GM13977 (cell line): ENCODE measurements around the gene SRSF1.
A peak's percentile ranks its signal among the peaks of the same experiment; 100 is the strongest.

Source experiments
- DNase-seq: peaks from one replicate; pipeline ENCODE4 v3.0.0; 2012; ENCODE audit warnings: low spot score
- in situ Hi-C: fragments of 300-500 bp; cut with MboI; formaldehyde crosslinking; loops from one replicate; pipeline ENCODE4 v1.12.0; 2022; ENCODE audit warnings: low sequenced_read_pairs, low pct_unique_long_range_greater_than_20kb, mixed read lengths, inconsistent platforms; ENCODE audit not compliant: unreplicated experiment
- TF ChIP-seq, protein P1 (sequence below): IDR thresholded peaks from 2 replicates; pipeline ENCODE4 v1.5.1; 2012; ENCODE audit warnings: mild to moderate bottlenecking, control low read depth; ENCODE audit not compliant: insufficient read depth; ENCODE audit errors: extremely low read depth, missing control alignments

The SRSF1 gene, protein sequence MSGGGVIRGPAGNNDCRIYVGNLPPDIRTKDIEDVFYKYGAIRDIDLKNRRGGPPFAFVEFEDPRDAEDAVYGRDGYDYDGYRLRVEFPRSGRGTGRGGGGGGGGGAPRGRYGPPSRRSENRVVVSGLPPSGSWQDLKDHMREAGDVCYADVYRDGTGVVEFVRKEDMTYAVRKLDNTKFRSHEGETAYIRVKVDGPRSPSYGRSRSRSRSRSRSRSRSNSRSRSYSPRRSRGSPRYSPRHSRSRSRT

DNA sequence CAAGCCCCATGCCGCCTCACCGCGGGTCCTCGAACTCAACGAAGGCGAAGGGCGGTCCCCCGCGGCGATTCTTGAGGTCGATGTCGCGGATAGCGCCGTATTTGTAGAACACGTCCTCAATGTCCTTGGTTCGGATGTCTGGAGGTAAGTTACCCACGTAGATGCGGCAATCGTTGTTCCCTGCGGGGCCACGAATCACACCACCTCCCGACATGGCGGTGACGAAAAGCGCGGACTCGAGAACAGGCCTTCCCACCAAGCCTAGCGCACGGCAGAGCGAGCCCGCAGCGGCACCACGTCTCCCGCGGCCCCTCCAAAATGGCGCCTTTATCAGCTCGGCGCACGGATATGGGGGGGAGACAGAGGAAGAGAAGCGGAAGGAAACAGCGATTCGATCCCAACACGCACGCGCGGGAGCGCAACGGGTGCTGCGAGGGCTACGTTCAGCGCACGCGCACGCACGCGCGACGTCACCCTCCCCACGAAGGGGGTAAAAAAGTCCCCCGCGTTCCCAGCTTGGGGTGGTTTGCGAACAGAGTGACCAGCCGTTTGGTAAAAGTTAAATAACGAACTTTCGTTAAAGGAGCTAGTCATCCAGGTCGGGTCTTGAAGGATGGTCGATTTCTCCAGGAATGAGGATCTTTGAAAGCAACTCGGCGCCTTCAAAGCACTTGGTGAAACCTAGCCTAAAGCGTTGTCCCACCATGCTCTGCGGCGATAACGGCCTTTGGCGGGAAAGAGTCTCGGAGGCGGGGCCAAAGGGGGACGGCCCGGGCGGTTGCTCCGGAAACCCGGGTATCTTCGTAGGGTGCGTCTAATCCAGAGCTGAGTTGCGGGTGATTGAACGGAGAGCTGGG, at the start of gene SRSF1:
SRSF1 (minus strand) TSS at position 323 of the 857 bp plus-strand sequence; CDS start at position 214, 109 bp downstream.
- TF ChIP-seq, protein P1, sequence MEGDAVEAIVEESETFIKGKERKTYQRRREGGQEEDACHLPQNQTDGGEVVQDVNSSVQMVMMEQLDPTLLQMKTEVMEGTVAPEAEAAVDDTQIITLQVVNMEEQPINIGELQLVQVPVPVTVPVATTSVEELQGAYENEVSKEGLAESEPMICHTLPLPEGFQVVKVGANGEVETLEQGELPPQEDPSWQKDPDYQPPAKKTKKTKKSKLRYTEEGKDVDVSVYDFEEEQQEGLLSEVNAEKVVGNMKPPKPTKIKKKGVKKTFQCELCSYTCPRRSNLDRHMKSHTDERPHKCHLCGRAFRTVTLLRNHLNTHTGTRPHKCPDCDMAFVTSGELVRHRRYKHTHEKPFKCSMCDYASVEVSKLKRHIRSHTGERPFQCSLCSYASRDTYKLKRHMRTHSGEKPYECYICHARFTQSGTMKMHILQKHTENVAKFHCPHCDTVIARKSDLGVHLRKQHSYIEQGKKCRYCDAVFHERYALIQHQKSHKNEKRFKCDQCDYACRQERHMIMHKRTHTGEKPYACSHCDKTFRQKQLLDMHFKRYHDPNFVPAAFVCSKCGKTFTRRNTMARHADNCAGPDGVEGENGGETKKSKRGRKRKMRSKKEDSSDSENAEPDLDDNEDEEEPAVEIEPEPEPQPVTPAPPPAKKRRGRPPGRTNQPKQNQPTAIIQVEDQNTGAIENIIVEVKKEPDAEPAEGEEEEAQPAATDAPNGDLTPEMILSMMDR, result no peak
- DNase-seq, result peak; percentile 91
- in situ Hi-C loops, result loop anchor here (10.0 kb wide), 1 partner anchor 152 kb away; the partner anchor contains the start of gene MRPS23

DNA sequence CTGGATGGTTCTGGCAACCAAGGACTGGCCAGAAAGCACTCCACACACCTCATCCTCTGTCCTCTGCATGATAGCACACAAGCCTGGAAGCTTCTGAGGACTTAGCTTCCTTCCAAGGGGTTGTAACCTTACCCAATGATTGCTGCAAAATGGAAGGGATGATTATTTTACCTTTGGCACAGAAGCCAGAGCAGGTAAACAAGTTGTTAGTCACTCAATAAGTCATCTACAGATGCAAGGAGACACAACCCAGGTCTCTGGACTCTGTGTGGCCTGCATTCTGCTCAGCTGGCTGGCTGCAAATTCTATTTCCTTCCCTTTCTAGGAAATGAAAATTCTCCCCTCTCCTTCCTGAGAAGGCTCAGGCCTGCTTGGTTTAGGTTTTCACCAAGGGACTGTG, 49.4 kb upstream of the SRSF1 start:
- TF ChIP-seq, protein P1, result no peak
- DNase-seq, result no peak
- in situ Hi-C loops, result no loop called here

DNA sequence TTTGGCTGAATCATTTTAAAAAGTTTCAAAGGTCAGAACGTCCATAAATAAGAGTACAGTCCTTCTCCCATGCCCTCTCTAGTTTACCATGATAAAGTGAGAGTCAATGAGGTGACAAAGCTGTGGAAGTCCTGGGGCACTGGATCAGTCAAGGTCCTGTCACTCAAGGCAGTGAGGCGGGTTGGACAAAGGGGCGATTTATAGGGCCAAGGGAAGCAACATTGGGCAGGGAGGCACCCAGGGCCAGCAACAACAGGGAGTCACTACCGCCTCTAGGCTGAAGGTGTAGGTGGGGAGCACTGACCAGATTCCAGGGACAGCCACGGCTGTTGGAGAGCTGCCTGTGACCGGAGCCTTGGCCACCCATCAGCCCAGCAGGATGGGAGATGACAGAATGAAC, 47.6 kb upstream of the SRSF1 start:
- no peak for DNase-seq
- in situ Hi-C loops, result no loop called here
- TF ChIP-seq, protein P1, result no peak

DNA sequence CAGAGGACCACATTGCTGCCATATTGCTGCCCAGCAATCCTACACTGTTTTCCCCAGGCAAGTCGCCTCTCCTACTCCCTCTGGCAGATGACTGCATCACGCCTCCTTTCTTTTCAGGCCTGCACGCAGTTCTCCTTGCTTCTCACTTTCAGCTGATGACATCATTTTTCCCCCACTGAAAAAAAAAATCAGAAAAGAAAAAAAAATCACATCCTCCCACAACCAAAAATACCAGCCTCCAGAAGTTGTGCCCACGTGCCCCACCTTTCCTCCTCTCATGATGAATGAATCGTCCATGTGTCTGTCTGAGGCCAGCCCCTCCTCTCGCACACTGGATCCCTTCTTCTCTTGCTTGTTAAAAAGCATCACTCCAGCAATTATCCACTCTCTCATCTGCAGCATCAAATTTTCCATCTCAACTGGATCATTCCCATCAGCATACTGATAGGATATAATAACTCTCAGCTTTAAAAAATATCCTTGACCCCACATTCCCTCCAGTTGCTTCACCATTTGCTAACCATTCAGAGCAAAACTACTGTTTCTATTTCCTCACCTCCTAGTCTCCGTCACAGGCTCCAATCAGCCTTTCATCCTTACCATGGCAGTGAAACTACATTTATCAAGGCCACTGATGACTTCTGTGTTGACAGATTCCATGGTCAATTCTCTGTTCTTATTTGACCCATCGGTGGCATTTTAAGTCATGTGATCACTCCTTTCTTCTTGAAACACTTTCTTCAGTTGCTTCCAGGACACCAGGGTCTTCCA, 46.1 kb upstream of the SRSF1 start:
- no peak for DNase-seq
- TF ChIP-seq, protein P1, result no peak
- in situ Hi-C loops, result no loop called here

DNA sequence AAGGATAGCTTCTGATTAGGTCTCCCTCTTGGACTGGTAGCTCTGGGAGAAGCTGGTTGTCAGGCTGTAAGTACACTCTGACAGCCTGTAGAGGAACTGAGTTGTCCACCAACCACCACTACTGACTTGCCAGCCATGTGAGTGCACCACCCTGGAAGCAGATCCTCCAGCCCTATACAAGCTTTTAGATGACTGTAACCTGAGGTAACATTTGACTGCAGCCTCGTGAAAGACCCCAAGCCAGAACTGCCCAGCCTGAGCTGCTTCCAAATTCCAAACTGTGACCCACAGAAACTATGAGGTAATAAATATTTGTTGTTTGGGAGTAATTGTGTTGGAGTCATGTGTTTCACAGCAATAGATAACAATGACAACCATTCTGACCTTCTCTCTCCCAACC, 45.4 kb upstream of the SRSF1 start:
- TF ChIP-seq, protein P1, result no peak
- in situ Hi-C loops, result no loop called here
- DNase-seq, result no peak

DNA sequence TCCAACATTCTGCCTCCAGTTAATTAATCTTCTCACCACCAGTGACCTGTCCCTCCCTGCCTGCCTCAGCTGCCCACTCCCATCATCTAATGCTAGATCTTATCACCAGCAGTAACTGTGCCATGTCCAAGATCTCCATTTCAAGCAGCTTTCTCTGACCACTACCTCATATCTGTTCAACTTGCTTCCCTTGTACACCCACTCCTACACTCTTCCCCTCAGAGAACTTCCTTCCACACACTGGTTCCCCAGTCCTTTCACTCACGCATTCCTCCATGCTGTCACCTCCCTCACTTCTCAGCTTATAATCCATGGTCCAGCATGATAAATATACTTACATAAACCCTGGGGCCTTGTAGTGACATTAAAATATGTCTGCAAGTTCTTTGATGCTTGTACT, 44.4 kb upstream of the SRSF1 start:
- DNase-seq, result no peak
- TF ChIP-seq, protein P1, result no peak
- in situ Hi-C loops, result no loop called here
